ENCODE measurements around the gene MLANA.

Gene MLANA

GRCh38 chr9:5890641-5891040 lies at the start of gene MLANA:
TSS of gene MLANA (plus strand) at chr9:5890889. CDS start at chr9:5892475, 1,586 bp downstream.
- Histone ChIP-seq H3K9ac (ENCODE audit: low read length) (no peak within 1 kb of the TSS), H3K36me3 (ENCODE audit: control insufficient read depth, insufficient read depth, low read length) (no peaks in the 10 kb centered on the region), H3K4me1 (ENCODE audit: control insufficient read depth, insufficient read depth, low read length) (no peaks in the 10 kb centered on the region), H3K27me3 (ENCODE audit: control insufficient read depth, insufficient read depth, low read length) (no peaks in the 10 kb centered on the region), H3K27ac (ENCODE audit: low read depth, low read length) (no peak within 1 kb of the TSS), H3K4me3 (ENCODE audit: low read length) (no peak within 1 kb of the TSS)

- H3K36me3 ChIP-seq (ENCODE audit: control insufficient read depth, insufficient read depth, low read length): no peaks in the 10 kb centered on the region
- H3K4me1 ChIP-seq (ENCODE audit: control insufficient read depth, insufficient read depth, low read length): no peaks in the 10 kb centered on the region
- H3K27ac ChIP-seq (ENCODE audit: low read depth, low read length): no peak overlapping the region
- H3K4me3 ChIP-seq (ENCODE audit: low read length): no peak overlapping the region
- H3K27me3 ChIP-seq (ENCODE audit: control insufficient read depth, insufficient read depth, low read length): no peaks in the 10 kb centered on the region
- H3K9ac ChIP-seq (ENCODE audit: low read length): no peak overlapping the region
These were observed 48.7 kb upstream of the MLANA start for GRCh38 chr9:5841771-5842573.

DNA sequence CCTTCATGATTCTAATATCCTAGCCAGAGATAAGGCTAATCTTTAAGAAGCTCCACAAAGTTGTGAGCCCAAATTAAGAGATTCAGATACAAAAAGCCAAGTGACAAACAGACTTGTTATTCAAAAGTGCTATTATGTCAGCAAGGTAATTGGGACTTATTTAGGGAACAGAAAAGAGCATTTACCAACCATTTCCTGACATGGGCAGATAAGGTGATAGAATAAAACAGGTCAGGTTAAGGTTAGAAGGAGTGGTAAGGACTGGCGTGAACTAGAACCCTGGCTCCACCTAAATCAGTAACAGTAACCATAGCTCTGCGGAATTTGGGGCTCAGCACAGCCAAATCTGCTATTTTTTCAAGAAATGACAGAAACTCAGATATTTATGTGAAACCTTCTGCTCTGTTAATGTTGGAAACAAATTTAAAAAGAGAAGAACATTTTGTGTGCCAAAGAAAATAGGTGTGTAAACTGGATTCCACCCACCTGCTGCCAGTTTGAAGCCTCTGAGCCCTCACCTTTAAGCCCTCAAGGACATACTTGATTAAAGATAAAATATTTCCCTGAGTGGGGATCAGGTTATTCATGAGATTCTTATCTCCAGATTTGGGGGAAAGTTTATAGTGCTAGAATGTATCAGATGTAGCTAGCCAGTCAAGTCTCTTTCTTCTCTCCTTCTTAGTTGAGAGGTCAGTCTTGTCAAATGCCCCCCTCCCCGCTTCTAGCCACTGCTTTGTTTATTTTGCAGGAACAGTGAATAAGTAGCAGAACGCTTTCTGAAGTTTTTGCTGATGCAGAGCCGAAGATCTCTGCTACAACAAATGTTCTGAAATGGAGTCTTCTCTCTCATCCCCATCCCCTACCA lies 47.5 kb upstream of the MLANA start:
- H3K36me3 ChIP-seq (ENCODE audit: control insufficient read depth, insufficient read depth, low read length): no peaks in the 10 kb centered on the region
- H3K9ac ChIP-seq (ENCODE audit: low read length): no peak overlapping the region
- H3K4me3 ChIP-seq (ENCODE audit: low read length): no peak overlapping the region
- H3K4me1 ChIP-seq (ENCODE audit: control insufficient read depth, insufficient read depth, low read length): no peaks in the 10 kb centered on the region
- H3K27ac ChIP-seq (ENCODE audit: low read depth, low read length): no peak overlapping the region
- H3K27me3 ChIP-seq (ENCODE audit: control insufficient read depth, insufficient read depth, low read length): no peaks in the 10 kb centered on the region

GRCh38 chr9:5843794-5844471 lies 46.8 kb upstream of the MLANA start:
- Histone ChIP-seq H3K4me3 (ENCODE audit: low read length) (no peak overlapping the region), H3K4me1 (ENCODE audit: control insufficient read depth, insufficient read depth, low read length) (no peaks in the 10 kb centered on the region), H3K36me3 (ENCODE audit: control insufficient read depth, insufficient read depth, low read length) (no peaks in the 10 kb centered on the region), H3K27me3 (ENCODE audit: control insufficient read depth, insufficient read depth, low read length) (no peaks in the 10 kb centered on the region), H3K9ac (ENCODE audit: low read length) (no peak overlapping the region), H3K27ac (ENCODE audit: low read depth, low read length) (no peak overlapping the region)

DNA sequence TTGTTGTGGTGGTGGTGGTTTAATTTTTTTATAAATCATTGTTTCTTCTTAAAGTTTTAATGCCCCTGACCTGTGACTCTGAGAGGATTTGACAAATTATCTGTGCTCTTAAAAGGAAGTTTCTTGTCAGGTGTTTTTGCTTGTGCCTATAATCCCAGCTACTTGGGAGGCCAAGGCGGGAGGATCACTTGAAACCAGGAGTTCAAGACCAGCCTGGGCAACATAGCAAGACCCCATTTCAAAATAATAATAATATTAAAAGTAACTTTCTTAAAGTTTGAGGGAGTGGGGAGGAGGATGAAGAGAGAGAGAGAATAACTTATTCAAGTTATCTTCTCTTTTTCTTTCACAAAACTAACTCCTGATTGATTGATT lies 45.5 kb upstream of the MLANA start:
- H3K36me3 ChIP-seq (ENCODE audit: control insufficient read depth, insufficient read depth, low read length): no peaks in the 10 kb centered on the region
- H3K4me3 ChIP-seq (ENCODE audit: low read length): no peak overlapping the region
- no peaks in the 10 kb centered on the region for H3K27me3 ChIP-seq (ENCODE audit: control insufficient read depth, insufficient read depth, low read length)
- no peak overlapping the region for H3K27ac ChIP-seq (ENCODE audit: low read depth, low read length)
- H3K9ac ChIP-seq (ENCODE audit: low read length): no peak overlapping the region
- H3K4me1 ChIP-seq (ENCODE audit: control insufficient read depth, insufficient read depth, low read length): no peaks in the 10 kb centered on the region

- H3K9ac ChIP-seq (ENCODE audit: low read length): no peak overlapping the region
- H3K27me3 ChIP-seq (ENCODE audit: control insufficient read depth, insufficient read depth, low read length): no peaks in the 10 kb centered on the region
- no peak overlapping the region for H3K27ac ChIP-seq (ENCODE audit: low read depth, low read length)
- H3K4me3 ChIP-seq (ENCODE audit: low read length): no peak overlapping the region
- H3K36me3 ChIP-seq (ENCODE audit: control insufficient read depth, insufficient read depth, low read length): no peaks in the 10 kb centered on the region
- H3K4me1 ChIP-seq (ENCODE audit: control insufficient read depth, insufficient read depth, low read length): no peaks in the 10 kb centered on the region
These were observed 44.6 kb upstream of the MLANA start for GRCh38 chr9:5846096-5846495.

DNA sequence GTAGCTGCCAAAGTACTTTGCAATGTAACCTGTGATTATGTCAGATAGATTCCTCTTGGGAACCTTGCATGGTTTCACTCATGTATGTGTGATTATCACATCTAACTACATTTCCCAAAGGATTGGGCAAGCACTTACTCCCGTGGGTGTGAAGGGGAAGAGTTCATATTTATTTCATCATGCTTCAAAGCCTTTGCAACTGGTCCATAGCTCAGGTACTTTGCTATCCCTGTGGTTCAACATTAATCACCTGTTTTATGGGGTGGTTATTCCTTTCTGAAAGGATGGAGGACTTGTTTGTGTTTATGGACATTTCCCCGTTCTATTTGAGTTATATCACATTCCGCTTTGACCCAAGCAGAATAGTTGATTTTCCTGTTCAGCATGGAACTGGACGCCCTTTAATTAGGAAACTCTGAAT lies 44.2 kb upstream of the MLANA start:
- Histone ChIP-seq H3K4me3 (ENCODE audit: low read length) (no peak overlapping the region), H3K36me3 (ENCODE audit: control insufficient read depth, insufficient read depth, low read length) (no peaks in the 10 kb centered on the region), H3K27me3 (ENCODE audit: control insufficient read depth, insufficient read depth, low read length) (no peaks in the 10 kb centered on the region), H3K27ac (ENCODE audit: low read depth, low read length) (no peak overlapping the region), H3K9ac (ENCODE audit: low read length) (no peak overlapping the region), H3K4me1 (ENCODE audit: control insufficient read depth, insufficient read depth, low read length) (no peaks in the 10 kb centered on the region)

DNA sequence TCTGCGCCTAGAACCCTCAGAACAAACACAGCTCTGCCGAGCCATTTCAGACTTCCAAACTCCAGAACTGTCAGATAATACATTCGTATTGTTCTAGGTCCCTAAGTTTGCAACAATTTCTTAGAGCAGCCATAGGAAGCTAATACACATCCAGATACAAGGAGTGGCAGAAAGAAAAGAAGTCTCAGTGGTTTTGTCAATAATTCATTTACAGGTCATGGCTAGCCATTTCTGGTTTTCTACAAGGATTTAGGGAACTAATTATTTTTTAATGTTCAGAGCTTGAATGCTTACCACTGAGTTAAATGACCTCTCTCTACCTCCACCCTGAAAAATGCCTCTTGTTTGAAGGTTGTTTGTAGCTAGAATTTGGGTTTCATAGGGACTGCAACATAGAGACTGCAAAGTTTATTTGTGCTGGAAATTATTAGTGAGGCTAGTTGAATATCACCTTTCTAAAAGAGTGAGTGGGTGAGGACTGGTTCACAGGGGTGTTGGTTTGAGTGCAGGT lies 42.3 kb upstream of the MLANA start:
- Histone ChIP-seq H3K27me3 (ENCODE audit: control insufficient read depth, insufficient read depth, low read length) (no peaks in the 10 kb centered on the region), H3K4me3 (ENCODE audit: low read length) (no peak overlapping the region), H3K9ac (ENCODE audit: low read length) (no peak overlapping the region), H3K4me1 (ENCODE audit: control insufficient read depth, insufficient read depth, low read length) (no peaks in the 10 kb centered on the region), H3K27ac (ENCODE audit: low read depth, low read length) (no peak overlapping the region), H3K36me3 (ENCODE audit: control insufficient read depth, insufficient read depth, low read length) (no peaks in the 10 kb centered on the region)

GRCh38 chr9:5850724-5851122 lies 40.0 kb upstream of the MLANA start:
- Histone ChIP-seq H3K9ac (ENCODE audit: low read length) (no peak overlapping the region), H3K27ac (ENCODE audit: low read depth, low read length) (no peak overlapping the region), H3K27me3 (ENCODE audit: control insufficient read depth, insufficient read depth, low read length) (no peaks in the 10 kb centered on the region), H3K4me1 (ENCODE audit: control insufficient read depth, insufficient read depth, low read length) (no peaks in the 10 kb centered on the region), H3K36me3 (ENCODE audit: control insufficient read depth, insufficient read depth, low read length) (no peaks in the 10 kb centered on the region), H3K4me3 (ENCODE audit: low read length) (no peak overlapping the region)

DNA sequence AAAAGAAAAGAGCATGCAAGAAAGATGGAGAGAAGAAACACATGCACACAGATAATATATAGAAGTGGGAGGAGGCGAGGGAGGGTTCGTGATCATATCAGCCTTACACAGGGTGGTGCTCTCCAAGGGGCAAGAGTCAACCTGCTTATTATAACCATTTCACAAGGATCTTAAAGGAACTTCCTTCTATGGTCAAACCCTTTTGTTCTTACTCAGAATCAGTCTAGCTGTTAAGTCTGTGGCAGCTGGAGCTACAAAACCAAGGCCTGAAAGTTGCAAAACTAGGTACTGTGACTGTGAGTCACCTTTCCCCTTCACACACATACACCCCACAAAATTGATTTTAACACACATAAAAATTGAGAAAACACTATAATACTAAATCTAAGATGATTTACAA lies 39.2 kb upstream of the MLANA start:
- no peak overlapping the region for H3K27ac ChIP-seq (ENCODE audit: low read depth, low read length)
- H3K36me3 ChIP-seq (ENCODE audit: control insufficient read depth, insufficient read depth, low read length): no peaks in the 10 kb centered on the region
- H3K4me1 ChIP-seq (ENCODE audit: control insufficient read depth, insufficient read depth, low read length): no peaks in the 10 kb centered on the region
- H3K27me3 ChIP-seq (ENCODE audit: control insufficient read depth, insufficient read depth, low read length): no peaks in the 10 kb centered on the region
- H3K4me3 ChIP-seq (ENCODE audit: low read length): no peak overlapping the region
- H3K9ac ChIP-seq (ENCODE audit: low read length): no peak overlapping the region

GRCh38 chr9:5852987-5853386 lies 37.7 kb upstream of the MLANA start:
- no peaks in the 10 kb centered on the region for H3K4me1 ChIP-seq (ENCODE audit: control insufficient read depth, insufficient read depth, low read length)
- H3K27ac ChIP-seq (ENCODE audit: low read depth, low read length): no peak overlapping the region
- no peaks in the 10 kb centered on the region for H3K27me3 ChIP-seq (ENCODE audit: control insufficient read depth, insufficient read depth, low read length)
- H3K9ac ChIP-seq (ENCODE audit: low read length): no peak overlapping the region
- H3K36me3 ChIP-seq (ENCODE audit: control insufficient read depth, insufficient read depth, low read length): no peaks in the 10 kb centered on the region
- H3K4me3 ChIP-seq (ENCODE audit: low read length): no peak overlapping the region

- H3K9ac ChIP-seq (ENCODE audit: low read length): no peak overlapping the region
- no peaks in the 10 kb centered on the region for H3K4me1 ChIP-seq (ENCODE audit: control insufficient read depth, insufficient read depth, low read length)
- no peaks in the 10 kb centered on the region for H3K27me3 ChIP-seq (ENCODE audit: control insufficient read depth, insufficient read depth, low read length)
- H3K36me3 ChIP-seq (ENCODE audit: control insufficient read depth, insufficient read depth, low read length): no peaks in the 10 kb centered on the region
- H3K4me3 ChIP-seq (ENCODE audit: low read length): no peak overlapping the region
- H3K27ac ChIP-seq (ENCODE audit: low read depth, low read length): no peak overlapping the region
These were observed 37.1 kb upstream of the MLANA start for GRCh38 chr9:5853617-5854016.
